HEK293T (cell line): ENCODE data around the gene NUBPL.

Experiments used
- CTCF ChIA-PET: fragments of 350-600 bp; formaldehyde crosslinking; extraction: SDS; loops from one replicate; lab custom pipeline; 2021; ENCODE audit warnings: antibody characterized with exemption, inconsistent platforms; lab: Yijun Ruan, JAX
- POLR2A ChIA-PET: fragments of 350-600 bp; formaldehyde crosslinking; extraction: SDS; loops from one replicate; lab custom pipeline; 2020; ENCODE audit warnings: antibody characterized with exemption, inconsistent platforms; lab: Yijun Ruan, JAX
- DNase-seq: peaks from one replicate; pipeline ENCODE4 v3.0.0; 2012; ENCODE audit warnings: mixed read lengths; ENCODE audit errors: extremely low spot score
- ARNT ChIP-seq: fragments of 450-650 bp; IDR thresholded peaks from 2 replicates; pipeline ENCODE4 v1.6.1; 2017; ENCODE audit warnings: mild to moderate bottlenecking
- BHLHE40 ChIP-seq: fragments of 450-650 bp; IDR thresholded peaks from 2 replicates; pipeline ENCODE4 v1.6.1; 2016; ENCODE audit warnings: mild to moderate bottlenecking, moderate library complexity, borderline replicate concordance
- CTBP1 ChIP-seq: fragments of 450-650 bp; IDR thresholded peaks from 2 replicates; pipeline ENCODE4 v1.6.1; 2016; ENCODE audit warnings: borderline replicate concordance
- ELF4 ChIP-seq: fragments of 450-650 bp; IDR thresholded peaks from 2 replicates; pipeline ENCODE4 v1.6.1; 2017; ENCODE audit warnings: antibody characterized with exemption
- FOXA1 ChIP-seq: fragments of 450-650 bp; IDR thresholded peaks from 2 replicates; pipeline ENCODE4 v1.6.1; 2016; ENCODE audit warnings: mild to moderate bottlenecking
- FOXK2 ChIP-seq: fragments of 450-650 bp; IDR thresholded peaks from 2 replicates; pipeline ENCODE4 v1.6.1; 2016; ENCODE audit warnings: mild to moderate bottlenecking
- FOXM1 ChIP-seq: fragments of 450-650 bp; IDR thresholded peaks from 2 replicates; pipeline ENCODE4 v1.6.1; 2017; ENCODE audit warnings: mild to moderate bottlenecking, borderline replicate concordance
- HDGF ChIP-seq: fragments of 450-650 bp; IDR thresholded peaks from 2 replicates; pipeline ENCODE4 v1.6.1; 2017; ENCODE audit warnings: antibody characterized with exemption, borderline replicate concordance
- L3MBTL2 ChIP-seq: fragments of 450-650 bp; conservative IDR thresholded peaks from 2 replicates; pipeline ENCODE4 v1.6.1; 2016; ENCODE audit warnings: mild to moderate bottlenecking
- LEF1 ChIP-seq: fragments of 450-650 bp; IDR thresholded peaks from 2 replicates; pipeline ENCODE4 v1.6.1; 2017; ENCODE audit warnings: mild to moderate bottlenecking, borderline replicate concordance
- NFRKB ChIP-seq: fragments of 450-650 bp; IDR thresholded peaks from 2 replicates; pipeline ENCODE4 v1.6.1; 2016; ENCODE audit warnings: mild to moderate bottlenecking, moderate library complexity
- SP1 ChIP-seq: fragments of 450-650 bp; IDR thresholded peaks from 2 replicates; pipeline ENCODE4 v1.6.1; 2017
- SUZ12 ChIP-seq: fragments of 450-650 bp; IDR thresholded peaks from 2 replicates; pipeline ENCODE4 v1.6.1; 2016; ENCODE audit warnings: mild to moderate bottlenecking
- TARDBP ChIP-seq: fragments of 450-650 bp; IDR thresholded peaks from 2 replicates; pipeline ENCODE4 v1.6.1; 2016
- ZNF384 ChIP-seq: fragments of 450-650 bp; IDR thresholded peaks from 2 replicates; pipeline ENCODE4 v1.6.1; 2016
- TF ChIP-seq, protein P1 (sequence below): fragments of 450-650 bp; IDR thresholded peaks from 2 replicates; pipeline ENCODE4 v1.6.1; 2016

NUBPL gene

DNA sequence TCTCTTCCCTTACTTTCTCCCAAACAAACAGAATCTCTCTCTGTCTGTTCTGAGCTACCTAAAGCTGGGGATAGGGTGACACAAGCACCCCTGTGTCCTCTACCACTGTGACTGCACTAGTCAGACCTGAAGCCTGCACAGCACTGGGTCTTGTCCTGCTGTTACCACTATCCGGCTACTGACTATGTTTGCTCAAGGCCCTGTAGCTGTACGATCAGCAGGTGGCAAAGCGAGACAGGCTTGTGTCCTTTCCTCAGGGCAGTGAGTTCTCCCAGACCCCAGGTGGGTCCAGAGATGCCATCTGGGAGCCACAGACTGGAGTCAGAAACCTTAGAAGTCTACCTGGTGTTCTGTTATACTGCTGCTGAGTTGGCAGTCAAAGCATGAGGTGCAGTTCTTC lies 116.4 kb downstream of the NUBPL start:
- POLR2A ChIA-PET, result no interaction called here
- CTCF ChIA-PET, result no interaction called here
- no peak for DNase-seq
- TF ChIP-seq BHLHE40 (no peak), FOXK2 (no peak), ELF4 (no peak)

DNA sequence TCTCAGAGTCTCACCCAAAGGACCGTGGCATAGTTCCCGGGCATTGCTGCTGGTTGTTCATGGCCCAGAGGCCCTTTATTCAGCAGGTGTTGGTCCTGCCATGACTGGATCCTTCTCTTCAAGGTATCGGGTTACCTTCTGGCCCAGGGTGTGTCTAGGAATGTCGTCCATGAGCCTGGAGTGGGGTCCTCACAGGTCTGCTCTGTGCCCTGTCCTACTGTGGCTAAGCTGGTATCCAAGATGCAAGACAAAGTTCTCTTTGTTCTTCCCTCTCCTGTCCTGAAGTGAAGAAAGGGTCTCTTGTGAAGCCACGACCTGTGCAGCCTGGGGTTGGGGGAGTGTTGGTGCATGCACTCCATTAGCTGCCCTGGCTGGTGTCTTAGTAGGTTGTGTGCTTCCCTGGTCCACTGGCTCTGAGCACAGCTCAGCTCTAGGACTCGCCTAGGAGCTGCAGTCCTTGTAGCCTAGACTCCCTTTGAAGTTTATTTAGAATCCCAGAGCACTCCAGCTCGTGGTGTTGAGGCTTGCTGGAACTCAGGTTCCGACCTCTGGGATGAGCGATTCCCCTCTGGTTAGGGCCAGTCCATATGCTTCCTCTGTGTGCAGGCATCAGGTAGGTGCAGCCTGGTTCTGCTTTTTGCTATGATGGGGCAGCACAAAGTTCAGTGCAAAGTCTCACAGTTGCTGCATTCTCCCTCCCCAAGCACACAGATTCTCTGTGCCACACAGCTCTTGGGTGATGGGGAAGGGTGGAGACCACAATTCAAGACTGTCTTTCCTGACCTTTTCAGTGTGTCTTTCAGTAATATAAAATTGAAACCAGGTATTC lies 117.4 kb downstream of the NUBPL start:
- TF ChIP-seq FOXM1, result no peak
- no peak for TF ChIP-seq LEF1
- no peak for TF ChIP-seq HDGF
- no peak for TF ChIP-seq L3MBTL2
- TF ChIP-seq SP1, result no peak
- TF ChIP-seq FOXA1, result no peak
- TF ChIP-seq ZNF384, result no peak
- no peak for TF ChIP-seq BHLHE40
- TF ChIP-seq ELF4, result no peak
- TF ChIP-seq CTBP1, result no peak
- TF ChIP-seq, protein P1, sequence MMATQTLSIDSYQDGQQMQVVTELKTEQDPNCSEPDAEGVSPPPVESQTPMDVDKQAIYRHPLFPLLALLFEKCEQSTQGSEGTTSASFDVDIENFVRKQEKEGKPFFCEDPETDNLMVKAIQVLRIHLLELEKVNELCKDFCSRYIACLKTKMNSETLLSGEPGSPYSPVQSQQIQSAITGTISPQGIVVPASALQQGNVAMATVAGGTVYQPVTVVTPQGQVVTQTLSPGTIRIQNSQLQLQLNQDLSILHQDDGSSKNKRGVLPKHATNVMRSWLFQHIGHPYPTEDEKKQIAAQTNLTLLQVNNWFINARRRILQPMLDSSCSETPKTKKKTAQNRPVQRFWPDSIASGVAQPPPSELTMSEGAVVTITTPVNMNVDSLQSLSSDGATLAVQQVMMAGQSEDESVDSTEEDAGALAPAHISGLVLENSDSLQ, result no peak
- POLR2A ChIA-PET, result no interaction called here
- CTCF ChIA-PET, result no interaction called here

DNA sequence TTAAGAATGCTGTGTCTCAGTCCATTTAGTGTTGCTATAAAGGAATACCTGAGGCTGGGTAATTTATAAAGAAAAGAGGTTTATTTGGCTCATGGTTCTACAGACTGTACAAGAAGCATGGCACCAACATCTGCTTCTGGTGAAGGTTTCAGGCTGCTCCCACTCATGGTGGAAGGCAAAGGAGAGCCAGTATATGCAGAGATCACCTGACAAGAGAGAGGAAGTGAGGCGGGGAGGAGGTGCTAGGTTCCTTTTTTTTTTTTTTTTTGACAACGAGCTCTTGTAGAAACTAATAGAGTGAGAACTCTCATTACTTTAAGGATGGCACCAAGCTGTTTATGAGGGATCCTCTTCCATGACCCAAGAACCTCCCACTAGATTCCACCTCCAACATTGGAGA lies 121.6 kb downstream of the NUBPL start:
- CTCF ChIA-PET, result no interaction called here

More for the DNA sequence above, 117.4 kb downstream of the NUBPL start:
- no peak for DNase-seq

DNA sequence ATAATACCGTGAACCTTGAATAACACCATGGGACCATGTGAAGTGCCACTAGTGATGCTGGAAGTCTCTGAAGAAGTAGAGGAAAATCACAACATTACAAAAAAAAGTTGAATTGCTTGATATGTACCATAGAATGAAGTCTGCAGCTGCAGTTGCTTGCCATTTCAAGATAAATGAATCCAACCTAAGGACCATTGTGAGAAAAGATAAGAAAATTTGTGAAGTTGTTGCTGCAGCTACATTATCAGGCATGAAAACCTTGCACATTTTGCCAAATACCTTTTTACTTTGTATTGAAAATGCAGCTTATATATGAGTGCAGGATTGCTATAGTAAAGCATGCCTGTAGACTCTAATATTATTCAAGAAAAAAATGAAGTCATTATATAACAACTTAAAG lies 126.5 kb downstream of the NUBPL start:
- ChIA-PET POLR2A (no interaction called here), CTCF (no interaction called here)
- DNase-seq, result no peak
- TF ChIP-seq FOXK2 (no peak), TARDBP (no peak), FOXM1 (no peak), ELF4 (no peak), FOXA1 (no peak), L3MBTL2 (no peak), HDGF (no peak), NFRKB (no peak), SUZ12 (no peak), ZNF384 (no peak), SP1 (no peak)
- TF ChIP-seq, protein P1, result no peak

More for the DNA sequence above, 121.6 kb downstream of the NUBPL start:
- no peak for TF ChIP-seq FOXK2
- no peak for TF ChIP-seq NFRKB
- no peak for TF ChIP-seq ELF4
- no peak for TF ChIP-seq HDGF
- TF ChIP-seq ZNF384, result no peak
- no peak for TF ChIP-seq SP1
- TF ChIP-seq, protein P1, result no peak
- TF ChIP-seq BHLHE40, result no peak
- no peak for TF ChIP-seq FOXA1
- no peak for TF ChIP-seq TARDBP
- no peak for TF ChIP-seq ARNT
- no peak for TF ChIP-seq CTBP1
- no peak for TF ChIP-seq LEF1
- TF ChIP-seq FOXM1, result no peak
- no peak for TF ChIP-seq L3MBTL2
- no peak for TF ChIP-seq SUZ12
- POLR2A ChIA-PET, result no interaction called here
- DNase-seq, result no peak

DNA sequence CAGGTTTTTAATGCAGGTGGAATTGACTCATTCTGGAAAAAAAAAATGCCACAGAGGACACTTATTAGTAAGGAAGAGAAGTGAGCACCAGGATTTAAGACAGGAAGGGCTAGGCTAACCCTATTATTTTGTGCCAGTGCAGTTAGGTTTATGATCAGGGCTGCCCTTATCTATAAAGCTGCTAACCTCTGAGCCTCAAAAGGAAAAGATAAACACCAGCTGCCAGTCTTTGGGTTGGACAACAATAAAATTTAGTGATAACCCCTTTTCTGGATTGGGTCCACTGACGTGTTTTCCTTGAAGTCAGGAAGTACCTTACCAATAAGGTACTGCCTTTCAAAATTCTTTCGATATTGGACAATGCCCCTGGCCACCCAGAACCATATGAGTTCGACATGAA lies 128.9 kb downstream of the NUBPL start:
- CTCF ChIA-PET, result no interaction called here
- TF ChIP-seq SP1 (no peak), BHLHE40 (no peak), CTBP1 (no peak), FOXM1 (no peak), LEF1 (no peak), HDGF (no peak), FOXK2 (no peak), ARNT (no peak), FOXA1 (no peak), ZNF384 (no peak), ELF4 (no peak), TARDBP (no peak), SUZ12 (no peak), L3MBTL2 (no peak), NFRKB (no peak)
- TF ChIP-seq, protein P1, result no peak
- POLR2A ChIA-PET, result no interaction called here
- no peak for DNase-seq

DNA sequence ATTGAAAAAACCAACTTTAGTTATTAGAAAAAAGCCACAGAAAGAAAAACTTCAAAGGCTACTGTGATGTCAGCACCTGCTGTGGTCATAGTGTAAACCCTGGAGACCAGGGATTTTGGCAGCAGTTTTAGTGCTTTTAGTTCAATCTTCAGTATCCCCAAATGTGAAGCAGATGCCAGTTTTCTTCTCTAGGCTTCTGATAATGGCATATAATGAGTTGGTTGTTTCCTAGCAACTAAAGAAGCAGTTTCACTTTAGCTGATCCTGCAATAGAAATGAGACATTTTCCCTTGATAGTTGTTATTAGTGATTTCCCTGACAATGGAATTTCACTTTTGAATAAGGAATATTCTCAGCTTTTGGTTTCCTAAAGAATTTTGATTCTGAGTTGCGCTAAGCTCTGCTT lies 131.2 kb downstream of the NUBPL start:
- TF ChIP-seq FOXA1 (no peak), L3MBTL2 (no peak), SUZ12 (no peak)
- POLR2A ChIA-PET, result no interaction called here
- CTCF ChIA-PET, result no interaction called here
- DNase-seq, result no peak
